HG02943 (cell line): ENCODE measurements around the gene MX2.

ENCODE experiments used
- ATAC-seq: cut with Tn5 transposase; IDR thresholded peaks from one replicate; pipeline ENCODE4 v1.9.1; 2021; ENCODE audit warnings: mild to moderate bottlenecking, low read depth, moderate library complexity; ENCODE audit not compliant: unreplicated experiment

The MX2 gene

GRCh38 chr21:41431788-41432548 is 70.1 kb downstream of the MX2 start:
- peak; percentile 71 for ATAC-seq

DNA sequence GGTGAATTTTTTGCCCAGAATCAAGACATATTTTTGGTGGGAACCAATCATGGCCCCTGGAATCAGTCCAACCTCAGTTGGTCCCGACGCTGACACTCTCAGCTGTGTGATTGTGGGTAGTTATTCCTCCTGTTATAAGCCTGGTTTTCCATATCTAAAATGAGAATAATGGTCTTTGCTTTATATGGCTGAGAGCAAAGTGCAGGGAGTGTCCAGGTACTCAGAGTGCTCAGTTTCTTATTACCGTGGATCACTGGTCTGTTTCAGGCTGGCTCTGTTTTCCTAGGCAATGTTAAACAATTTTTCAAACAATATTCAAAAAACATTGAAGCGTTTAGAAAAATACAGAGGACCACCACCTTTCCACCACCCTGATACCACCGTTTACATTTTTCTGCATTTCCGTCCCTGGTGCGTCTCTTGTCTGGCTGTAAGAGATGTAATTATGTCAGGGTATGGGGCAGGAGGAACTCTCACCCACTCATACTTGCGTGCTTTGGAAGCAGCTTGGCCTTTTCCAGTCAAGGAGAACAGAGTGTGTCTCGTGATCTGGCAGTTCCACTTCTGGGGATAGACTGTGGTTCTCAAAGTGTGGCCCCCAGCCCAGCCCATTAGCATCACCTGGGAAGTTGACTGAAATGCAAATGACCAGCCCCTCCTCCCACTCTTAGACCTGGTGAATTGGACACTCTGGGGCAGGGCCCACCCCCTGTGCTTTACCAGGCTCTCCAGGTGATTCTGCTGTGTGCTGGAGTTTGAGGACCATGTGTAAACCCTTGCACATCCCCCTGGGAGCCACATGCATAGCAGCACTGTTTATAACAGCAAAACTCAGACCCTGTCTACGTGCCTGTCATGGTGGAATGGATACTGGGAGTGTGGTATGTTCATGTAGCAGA is 71.0 kb downstream of the MX2 start:
- ATAC-seq, result no peak

GRCh38 chr21:41433566-41433965 is 71.7 kb downstream of the MX2 start:
- no peak for ATAC-seq

DNA sequence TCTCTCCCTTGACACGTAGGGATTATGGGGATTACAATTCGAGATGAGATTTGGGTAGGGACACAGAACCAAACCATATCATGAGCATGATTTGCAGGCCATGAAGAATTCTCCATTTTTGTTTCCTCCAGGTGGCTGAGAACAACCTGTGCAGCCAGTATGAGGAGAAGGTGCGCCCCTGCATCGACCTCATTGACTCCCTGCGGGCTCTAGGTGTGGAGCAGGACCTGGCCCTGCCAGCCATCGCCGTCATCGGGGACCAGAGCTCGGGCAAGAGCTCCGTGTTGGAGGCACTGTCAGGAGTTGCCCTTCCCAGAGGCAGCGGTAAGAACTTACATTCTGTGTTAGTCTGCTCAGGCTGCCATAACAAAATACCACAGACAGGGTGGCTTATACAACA is 73.9 kb downstream of the MX2 start:
- ATAC-seq, result no peak

DNA sequence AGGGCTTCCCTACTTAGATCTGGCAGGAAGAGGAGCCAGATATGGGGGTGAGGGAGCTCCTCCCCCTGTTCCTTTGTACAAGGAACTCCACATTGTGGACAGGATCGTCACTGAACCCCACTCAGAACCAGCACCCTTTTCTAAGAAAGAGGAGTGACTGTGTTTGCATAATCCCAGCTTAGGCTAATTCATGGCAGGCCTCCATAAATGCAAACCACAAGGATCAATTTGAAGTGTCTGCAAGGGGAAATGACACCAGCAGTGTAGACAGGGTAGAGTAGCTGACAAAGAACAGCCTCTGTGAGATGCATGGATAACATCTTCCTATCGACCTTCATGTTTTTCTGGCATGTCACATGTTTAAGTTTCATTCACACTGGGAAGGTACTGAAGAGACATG is 75.9 kb downstream of the MX2 start:
- ATAC-seq, result no peak

DNA sequence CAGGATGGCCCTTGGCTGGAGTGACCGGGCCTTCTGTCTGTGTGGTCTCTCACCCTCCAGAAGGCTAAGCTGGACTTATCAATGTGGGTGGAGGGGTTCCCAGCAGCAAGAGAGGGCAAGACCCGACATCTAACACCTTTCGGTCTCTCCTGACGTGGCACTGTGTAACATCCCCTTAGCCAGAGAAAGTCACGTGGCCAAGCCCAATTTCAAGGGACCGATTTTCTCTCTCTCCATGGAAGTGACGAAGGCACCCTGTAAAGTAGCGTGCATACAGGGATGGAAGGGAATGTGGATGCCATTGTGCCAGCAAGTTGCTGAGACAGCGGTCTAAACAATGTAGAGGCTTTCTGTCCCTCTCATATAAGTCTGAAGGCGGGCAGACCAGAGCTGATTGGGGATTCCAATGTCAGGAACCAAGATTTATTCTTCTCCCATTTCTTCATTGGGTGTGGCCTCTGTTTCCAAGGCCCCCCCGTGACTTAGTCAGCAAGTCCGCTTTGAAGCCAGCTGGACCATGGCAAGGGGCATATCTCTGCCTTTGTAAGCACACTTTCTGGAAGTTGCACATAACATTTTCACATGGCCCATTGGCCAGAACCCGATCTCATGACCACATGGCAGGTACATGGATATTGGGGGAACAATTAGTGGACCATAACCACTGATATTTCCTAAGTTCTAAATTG is 76.7 kb downstream of the MX2 start:
- no peak for ATAC-seq

DNA sequence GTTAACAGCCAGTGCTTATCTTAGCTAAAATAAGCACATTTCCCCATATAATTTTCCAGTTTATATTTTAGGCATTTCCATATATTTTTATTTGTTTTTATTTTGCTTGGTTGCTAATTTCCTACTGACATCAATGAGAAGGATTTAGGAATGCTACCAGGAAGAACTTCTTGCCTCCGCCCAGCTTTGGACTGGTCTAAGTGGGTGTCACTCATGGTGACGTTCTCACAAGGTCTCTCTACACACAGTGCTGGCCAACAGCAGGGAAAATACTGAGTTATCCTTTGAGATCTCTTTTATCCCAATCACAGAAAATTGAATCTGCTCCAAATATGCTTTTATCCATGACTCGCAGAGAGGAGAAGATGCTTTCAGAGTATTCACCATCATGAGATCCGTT is 77.4 kb downstream of the MX2 start:
- no peak for ATAC-seq

DNA sequence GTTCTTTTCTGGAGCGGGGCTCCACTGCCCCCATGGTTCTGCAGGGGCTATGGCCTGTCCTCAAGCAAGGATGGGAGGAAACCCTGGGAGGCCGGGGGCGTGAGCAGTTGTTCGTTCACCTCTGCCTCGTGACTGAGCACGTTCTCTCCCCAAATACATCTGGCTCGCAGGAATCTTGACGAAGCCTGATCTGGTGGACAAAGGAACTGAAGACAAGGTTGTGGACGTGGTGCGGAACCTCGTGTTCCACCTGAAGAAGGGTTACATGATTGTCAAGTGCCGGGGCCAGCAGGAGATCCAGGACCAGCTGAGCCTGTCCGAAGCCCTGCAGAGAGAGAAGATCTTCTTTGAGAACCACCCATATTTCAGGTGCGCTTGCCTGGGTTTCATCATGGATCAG is 79.7 kb downstream of the MX2 start:
- no peak for ATAC-seq

- ATAC-seq, result no peak
These were observed 80.8 kb downstream of the MX2 start for GRCh38 chr21:41442481-41443186.

- no peak for ATAC-seq
These were observed 81.7 kb downstream of the MX2 start for GRCh38 chr21:41443562-41443961.

DNA sequence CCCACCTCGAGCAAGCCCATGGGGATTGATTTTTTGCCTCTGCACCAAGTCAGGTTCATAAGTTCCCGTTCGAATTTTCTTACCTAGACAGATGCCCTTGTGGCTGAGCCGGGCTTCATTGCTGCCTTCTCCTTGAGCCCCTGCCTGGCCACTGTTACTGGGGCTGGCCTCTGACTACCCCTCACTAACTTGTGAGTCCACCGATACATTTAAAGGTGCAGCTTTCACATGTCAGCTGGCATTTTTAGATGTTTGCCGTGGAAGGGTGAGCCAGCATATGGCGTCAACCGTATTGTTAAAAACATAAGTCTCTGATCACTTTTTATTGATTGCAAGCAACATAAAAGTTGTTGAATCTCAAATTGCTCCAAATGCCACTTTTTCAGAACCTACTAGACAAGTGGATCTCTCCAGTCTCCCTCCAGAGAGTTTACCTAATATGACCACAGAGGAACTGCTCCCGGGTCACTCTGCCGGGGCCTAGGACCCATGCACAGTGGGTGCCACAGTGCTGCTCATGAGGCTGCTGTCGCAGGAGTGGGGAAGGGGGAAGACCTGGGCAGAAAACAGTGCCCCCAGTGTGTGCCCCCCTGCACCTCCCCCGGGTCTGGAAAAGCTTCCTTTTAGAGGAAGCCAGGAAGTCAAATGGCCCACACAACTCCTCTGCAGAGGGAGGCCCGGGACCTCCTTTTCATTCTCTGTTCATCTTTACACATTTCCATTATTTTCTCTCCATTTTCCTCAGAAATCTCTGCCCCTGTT is 83.1 kb downstream of the MX2 start:
- ATAC-seq, result no peak

DNA sequence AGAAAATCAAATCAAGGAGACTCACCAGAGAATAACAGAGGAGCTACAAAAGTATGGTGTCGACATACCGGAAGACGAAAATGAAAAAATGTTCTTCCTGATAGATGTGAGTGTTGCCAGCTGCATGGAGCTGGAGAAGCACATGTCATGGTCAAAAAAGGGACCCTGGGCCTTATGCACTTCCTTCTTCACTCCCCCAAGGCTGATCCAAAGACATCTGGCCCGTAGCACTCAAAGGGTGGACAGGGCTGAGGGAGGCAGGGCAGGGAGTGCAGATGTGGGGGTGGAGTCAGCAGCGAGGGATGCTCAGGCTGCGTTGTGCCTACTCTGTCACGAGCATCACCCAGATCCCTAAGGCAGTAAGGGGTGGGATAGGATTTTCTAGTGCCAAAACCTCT is 83.6 kb downstream of the MX2 start:
- ATAC-seq, result no peak

- ATAC-seq, result no peak
These were observed 84.8 kb downstream of the MX2 start for GRCh38 chr21:41446586-41446985.

- ATAC-seq, result no peak
These were observed 85.5 kb downstream of the MX2 start for GRCh38 chr21:41447356-41447755.

GRCh38 chr21:41449613-41450012 is 87.8 kb downstream of the MX2 start:
- no peak for ATAC-seq

GRCh38 chr21:41451753-41452676 is 90.2 kb downstream of the MX2 start:
- no peak for ATAC-seq

DNA sequence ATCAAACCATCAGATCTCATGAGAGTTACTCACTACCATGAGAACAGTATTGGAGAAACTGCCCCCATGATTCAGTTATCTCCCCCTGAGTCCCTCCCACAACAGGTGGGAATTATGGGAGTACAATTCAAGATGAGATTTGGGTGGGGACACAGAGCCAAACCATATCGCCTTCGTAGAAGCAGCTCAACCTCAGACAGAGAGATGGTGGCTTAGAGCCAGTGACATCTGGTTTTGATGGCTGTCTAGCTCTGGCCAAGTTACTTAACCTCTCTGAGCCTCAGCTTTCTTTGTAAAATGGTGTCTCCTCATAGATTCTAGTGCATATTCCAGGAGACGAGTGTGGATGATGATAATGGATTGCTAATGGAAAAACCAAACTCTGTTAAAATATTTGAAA is 91.4 kb downstream of the MX2 start:
- no peak for ATAC-seq

GRCh38 chr21:41453761-41454160 is 91.9 kb downstream of the MX2 start:
- no peak for ATAC-seq

DNA sequence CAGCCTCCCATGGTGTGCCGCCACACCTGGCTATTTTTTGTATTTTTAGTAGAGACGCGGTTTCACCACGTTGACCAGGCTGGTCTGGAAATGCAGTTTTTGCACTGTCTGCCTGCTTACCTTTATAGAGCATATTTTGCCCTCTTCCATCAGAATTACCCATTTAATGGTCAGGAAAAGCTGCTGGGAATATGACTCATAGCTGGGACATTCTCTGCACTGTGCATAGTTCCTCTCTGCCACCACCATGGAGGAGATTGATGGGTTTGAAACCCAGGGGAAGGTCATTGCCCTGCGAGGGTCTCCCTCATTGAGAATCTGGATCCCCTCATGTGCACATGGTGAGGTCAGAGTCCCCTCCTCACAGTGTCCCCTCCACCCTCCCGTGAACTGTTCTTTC is 96.3 kb downstream of the MX2 start:
- no peak for ATAC-seq
